Breast epithelium (tissue), 3 donors: Measurements from ENCODE around the gene DIRAS1.
"Not testable (repeated sequence)": the region's sequence is repeated elsewhere in the genome, so short reads cannot be mapped to it uniquely, and the experiment has no call there.

Source experiments
- CTCF ChIP-seq, 3 donors: fragments of 450-650 bp; IDR thresholded peaks; one replicate each; pipeline ENCODE4 v1.5.1; 2016 to 2017; ENCODE audit warnings: antibody characterized with exemption in 3 of 3, mild to moderate bottlenecking in 3 of 3, moderate library complexity in 3 of 3
- POLR2A ChIP-seq: fragments of 450-650 bp; IDR thresholded peaks from one replicate; pipeline ENCODE4 v1.6.1; 2016; ENCODE audit warnings: antibody characterized with exemption, mild to moderate bottlenecking, moderate library complexity

DNA sequence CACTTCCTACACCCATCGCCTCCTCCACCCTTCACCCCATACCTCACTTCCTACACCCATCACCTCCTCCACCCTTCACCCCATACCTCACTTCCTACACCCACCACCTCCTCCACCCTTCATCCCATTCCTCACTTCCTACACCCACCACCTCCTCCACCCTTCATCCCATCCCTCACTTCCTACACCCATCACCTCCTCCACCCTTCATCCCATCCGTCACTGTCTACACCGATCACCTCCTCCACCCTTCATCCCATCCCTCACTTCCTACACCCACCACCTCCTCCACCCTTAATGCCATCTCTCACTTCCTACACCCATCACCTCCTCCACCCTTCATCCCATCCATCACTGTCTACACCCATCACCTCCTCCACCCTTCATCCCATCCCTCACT lies 8.0 kb downstream of the DIRAS1 start:
- TF ChIP-seq POLR2A; CTCF (IDR thresholded peaks at IDR 0.05): not testable (repeated sequence)
